Right lobe of liver (tissue), 6 donors: ENCODE measurements around the gene SVIL. TPM values are rescaled to one million over a fixed set of nuclear protein-coding genes. Genes with fewer than 3 reads are reported as not detected.
A peak's percentile ranks its signal among the peaks of the same experiment; 100 is the strongest.

Experiments
- ATAC-seq, 4 donors: fragments of 200-7000 bp; cut with Tn5 transposase; one replicate each; pipeline ENCODE4 v1.9.1; 2020; ENCODE audit warnings: mild to moderate bottlenecking in 4 of 4, moderate library complexity in 4 of 4
- DNase-seq, 3 donors: peaks; one replicate each; pipeline ENCODE4 v3.0.0-alpha.2; 2020
- H3K27ac ChIP-seq, 3 donors: fragments of 200-600 bp; one replicate each; pipeline ENCODE4 v1.8.0; 2022
- H3K27me3 ChIP-seq, 2 donors: fragments of 200-600 bp; one replicate each; pipeline ENCODE4 v1.8.0; 2022
- H3K36me3 ChIP-seq, 4 donors: fragments of 200-600 bp; sonication (generic) in 1 of 4; one replicate each; pipeline versions ENCODE4 v1.5.1 to v1.8.0; 2017 to 2022; ENCODE audit warnings: control low read depth in 1 of 4
- H3K4me1 ChIP-seq, 4 donors: fragments of 200-600 bp; sonication (generic) in 1 of 4; one replicate each; pipeline versions ENCODE4 v1.5.1 to v1.8.0; 2017 to 2022; ENCODE audit warnings: control low read depth in 1 of 4
- H3K4me3 ChIP-seq, 3 donors: fragments of 200-600 bp; one replicate each; pipeline ENCODE4 v1.8.0; 2022
- H3K9me3 ChIP-seq, 4 donors: fragments of 200-600 bp; sonication (generic) in 1 of 4; one replicate each; pipeline versions ENCODE4 v1.5.1 to v1.8.0; 2017 to 2022; ENCODE audit warnings: control low read depth in 1 of 4
- POLR2A ChIP-seq: fragments of 450-650 bp; IDR thresholded peaks from one replicate; pipeline ENCODE4 v1.6.1; 2017; ENCODE audit warnings: antibody characterized with exemption, mild to moderate bottlenecking
- WGBS: methylation state at CpG from one replicate; pipeline ENCODE4 v1.1.6; 2018; ENCODE audit warnings: low coverage, low lambda C conversion rate; ENCODE audit not compliant: insufficient coverage; ENCODE audit errors: missing lambda C conversion rate; 5-methylcytosine and 5-hydroxymethylcytosine counted together
- intact Hi-C, 2 donors: fragments of 100-400 bp; cut with DNase I; formaldehyde crosslinking; loops; one replicate each; pipeline versions ENCODE4 v1.11.2 to v1.14.1; 2022
- total RNA-seq, 6 experiments: library from RNA; depleted of rRNA in 2 of 6; stranded (reverse); fragments of >200 nt in 2 of 6; fragmentation: NEBNext Ultra II Directional in 3 of 6; extraction: Animal tissue kit (Norgen Biotek cat#: 25700) in 3 of 6; gene quantifications; one replicate each; pipeline versions ENCODE4 v1.1.0 to v1.2.4, GENCODE V29; 2016 to 2023
- TF ChIP-seq, protein P1 (sequence below), 4 donors: fragments of 200-600 bp in 3 of 4; fragments of 450-650 bp in 1 of 4; IDR thresholded peaks; one replicate each; pipeline versions ENCODE4 v1.5.1 to v1.8.0; 2016 to 2022; ENCODE audit warnings: antibody characterized with exemption in 4 of 4, mild to moderate bottlenecking in 2 of 4
- donor health status: DM: no; HTN: yes; CAD: no.
- donor health status: DM: no; HTN: no; CAD: no.
- donor health status: DM: no; HTN: no; CAD: no.
- donor health status: DM: no; HTN: yes; CAD: no.
- donor health status: DM: no; HTN: yes; CAD: no.

SVIL gene
- total RNA-seq, 6 experiments from 2014 or later: 12.3 to 15.1 (median 13.6) TPM

DNA sequence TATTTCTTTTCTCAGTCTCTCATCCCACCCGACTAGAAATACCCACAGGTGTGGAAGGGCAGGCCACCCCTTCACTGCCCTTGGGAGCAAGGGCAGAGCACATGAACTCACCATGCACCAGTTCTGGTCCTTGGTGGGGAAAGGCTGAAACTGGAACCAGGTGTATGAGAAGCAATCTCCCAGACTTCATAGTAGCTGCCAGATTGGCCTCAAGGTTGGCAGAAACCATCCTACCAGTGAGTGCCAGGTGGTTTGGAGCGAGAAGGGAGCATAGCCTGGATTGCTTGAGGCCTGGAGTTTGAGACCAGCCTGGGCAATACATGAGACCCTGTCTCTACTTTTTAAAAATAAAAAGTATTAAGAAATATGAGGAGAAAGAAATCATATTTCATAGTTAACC, 207.1 kb downstream of the SVIL start:
- Histone ChIP-seq H3K9me3 (no peaks in the 10 kb centered on the region), H3K36me3 (peaks cover 0 to 3% (median 0%) of the 10 kb centered on the region in 4 donors), H3K4me3 (no peak overlapping the region), H3K27me3 (no peaks in the 10 kb centered on the region), H3K4me1 (peaks cover 0 to 7% (median 0%) of the 10 kb centered on the region in 4 donors), H3K27ac (no peak overlapping the region)
- TF ChIP-seq, protein P1, sequence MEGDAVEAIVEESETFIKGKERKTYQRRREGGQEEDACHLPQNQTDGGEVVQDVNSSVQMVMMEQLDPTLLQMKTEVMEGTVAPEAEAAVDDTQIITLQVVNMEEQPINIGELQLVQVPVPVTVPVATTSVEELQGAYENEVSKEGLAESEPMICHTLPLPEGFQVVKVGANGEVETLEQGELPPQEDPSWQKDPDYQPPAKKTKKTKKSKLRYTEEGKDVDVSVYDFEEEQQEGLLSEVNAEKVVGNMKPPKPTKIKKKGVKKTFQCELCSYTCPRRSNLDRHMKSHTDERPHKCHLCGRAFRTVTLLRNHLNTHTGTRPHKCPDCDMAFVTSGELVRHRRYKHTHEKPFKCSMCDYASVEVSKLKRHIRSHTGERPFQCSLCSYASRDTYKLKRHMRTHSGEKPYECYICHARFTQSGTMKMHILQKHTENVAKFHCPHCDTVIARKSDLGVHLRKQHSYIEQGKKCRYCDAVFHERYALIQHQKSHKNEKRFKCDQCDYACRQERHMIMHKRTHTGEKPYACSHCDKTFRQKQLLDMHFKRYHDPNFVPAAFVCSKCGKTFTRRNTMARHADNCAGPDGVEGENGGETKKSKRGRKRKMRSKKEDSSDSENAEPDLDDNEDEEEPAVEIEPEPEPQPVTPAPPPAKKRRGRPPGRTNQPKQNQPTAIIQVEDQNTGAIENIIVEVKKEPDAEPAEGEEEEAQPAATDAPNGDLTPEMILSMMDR (IDR thresholded peaks at IDR 0.05): no peak
- TF ChIP-seq POLR2A: no peak
- ATAC-seq (no peak), DNase-seq (no peak)
- WGBS: 94% methylated on average over 2 of the region's 2 CpGs
- intact Hi-C loops: no loop called here

DNA sequence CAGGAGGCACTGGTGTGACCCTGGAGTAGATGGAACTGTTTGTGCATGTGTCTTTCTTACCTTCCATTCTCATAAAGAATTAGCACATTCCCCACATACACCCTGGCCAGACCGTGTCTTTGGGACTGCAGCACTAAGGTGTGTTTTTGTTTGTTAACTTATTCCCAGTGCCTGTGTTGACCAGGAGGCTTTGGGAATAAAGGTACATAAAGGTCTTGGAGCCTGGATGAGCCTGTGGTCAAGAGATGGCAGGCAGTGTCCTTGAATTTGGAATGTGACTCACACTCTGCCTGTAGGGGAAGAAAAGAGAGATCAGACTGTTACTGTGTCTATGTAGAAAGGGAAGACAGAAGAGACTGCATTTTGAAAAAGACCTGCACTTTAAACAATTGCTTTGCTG, 208.4 kb downstream of the SVIL start:
- H3K4me3 ChIP-seq: no peak overlapping the region
- no peaks in the 10 kb centered on the region for H3K27me3 ChIP-seq
- DNase-seq (no peak), ATAC-seq (peak in 1 of 4 donors; percentile 54)
- no peak overlapping the region for H3K27ac ChIP-seq
- WGBS: 29% methylated on average over 1 of the region's 1 CpG
- H3K36me3 ChIP-seq: peaks cover 0 to 11% (median 3%) of the 10 kb centered on the region in 4 donors
- no peaks in the 10 kb centered on the region for H3K9me3 ChIP-seq
- H3K4me1 ChIP-seq: peaks cover 0 to 10% (median 2%) of the 10 kb centered on the region in 4 donors
- intact Hi-C loops: no loop called here
- no peak for TF ChIP-seq POLR2A
- TF ChIP-seq, protein P1 (IDR thresholded peaks at IDR 0.05): no peak

DNA sequence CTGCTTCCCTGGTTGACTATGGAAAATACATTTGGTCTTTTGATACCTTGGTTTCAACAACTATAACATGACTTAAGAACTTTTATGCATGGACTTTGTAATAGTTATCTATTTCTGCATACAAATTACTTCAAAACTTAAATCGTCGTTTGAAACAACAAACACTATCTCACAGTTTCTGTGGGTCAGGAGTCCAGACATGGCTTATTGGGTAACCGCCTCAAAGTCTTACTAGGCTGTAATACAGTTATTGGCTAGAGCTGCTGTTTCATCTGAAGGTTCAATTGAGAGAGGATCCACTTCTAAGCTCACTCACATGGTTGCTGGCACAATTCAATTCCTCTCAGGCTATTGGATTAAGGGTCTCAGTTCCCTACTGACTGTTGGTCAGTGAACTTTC, 210.8 kb downstream of the SVIL start:
- no peak overlapping the region for H3K27ac ChIP-seq
- WGBS: 41% methylated on average over 3 of the region's 3 CpGs
- peaks cover 0 to 10% (median 2%) of the 10 kb centered on the region in 4 donors for H3K4me1 ChIP-seq
- H3K36me3 ChIP-seq: peaks cover 0 to 25% (median 3%) of the 10 kb centered on the region in 4 donors
- ATAC-seq (peak in 2 of 4 donors; percentile 23 to 79), DNase-seq (no peak)
- no peak overlapping the region for H3K4me3 ChIP-seq
- no peaks in the 10 kb centered on the region for H3K27me3 ChIP-seq
- intact Hi-C loops: no loop called here
- TF ChIP-seq POLR2A: no peak
- TF ChIP-seq, protein P1 (IDR thresholded peaks at IDR 0.05): no peak
- no peaks in the 10 kb centered on the region for H3K9me3 ChIP-seq

DNA sequence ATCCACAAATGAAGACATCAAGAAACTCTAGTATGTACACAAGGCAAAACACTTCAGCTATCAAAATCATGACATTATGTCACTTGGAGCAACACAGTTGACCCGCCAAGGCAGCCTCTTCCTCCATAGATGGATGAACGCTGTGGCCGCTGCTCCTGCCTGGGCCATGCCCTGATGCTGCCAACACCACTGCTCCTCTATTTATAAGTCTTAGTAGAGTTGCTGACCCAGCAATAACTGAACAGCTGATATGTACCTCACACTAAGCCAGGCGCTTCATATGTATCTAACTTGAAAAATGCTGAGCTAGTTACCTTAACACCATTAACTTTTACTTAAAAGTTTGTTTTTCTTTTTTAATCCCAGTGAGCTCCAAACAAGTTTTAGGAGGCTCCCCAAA, 214.0 kb downstream of the SVIL start:
- Histone ChIP-seq H3K27ac (no peak overlapping the region), H3K27me3 (no peaks in the 10 kb centered on the region), H3K4me3 (no peak overlapping the region), H3K36me3 (peaks cover 0 to 33% (median 4%) of the 10 kb centered on the region in 4 donors), H3K9me3 (no peaks in the 10 kb centered on the region), H3K4me1 (peaks cover 0 to 10% (median 2%) of the 10 kb centered on the region in 4 donors)
- intact Hi-C loops: no loop called here
- WGBS: 100% methylated on average over 2 of the region's 4 CpGs
- no peak for DNase-seq
- ATAC-seq: no peak
- TF ChIP-seq, protein P1 (IDR thresholded peaks at IDR 0.05): no peak
- no peak for TF ChIP-seq POLR2A

DNA sequence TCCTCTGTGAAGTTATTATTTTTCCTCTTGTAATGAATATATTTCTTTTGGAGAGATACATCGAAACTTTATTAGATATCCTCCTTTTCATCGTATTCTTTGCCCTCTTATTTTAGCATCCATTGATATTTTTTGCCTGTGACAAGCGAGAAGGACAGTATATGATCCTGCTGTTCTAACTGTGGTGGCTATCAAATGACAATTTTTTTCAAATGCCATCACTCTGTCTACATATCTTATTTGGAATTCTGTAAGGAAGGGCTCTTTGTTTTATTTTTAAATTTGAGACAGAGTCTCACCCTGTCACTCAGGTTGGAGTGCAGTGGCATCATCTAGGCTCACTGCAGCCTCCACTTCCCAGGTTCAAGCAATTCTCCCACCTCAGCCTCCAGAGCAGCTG, 217.4 kb downstream of the SVIL start:
- no peak for ATAC-seq
- no peak for TF ChIP-seq POLR2A
- TF ChIP-seq, protein P1 (IDR thresholded peaks at IDR 0.05): no peak
- H3K9me3 ChIP-seq: no peaks in the 10 kb centered on the region
- H3K4me3 ChIP-seq: no peak overlapping the region
- 90% methylated on average over 2 of the region's 3 CpGs for WGBS
- no peak for DNase-seq
- no peak overlapping the region for H3K27ac ChIP-seq
- H3K4me1 ChIP-seq: peaks cover 0 to 26% (median 4%) of the 10 kb centered on the region in 4 donors
- intact Hi-C loops: no loop called here
- peaks cover 0 to 31% (median 2%) of the 10 kb centered on the region in 4 donors for H3K36me3 ChIP-seq
- no peaks in the 10 kb centered on the region for H3K27me3 ChIP-seq
